ENCODE measurements around the gene KMT2C.
"Not testable (repeated sequence)": the region's sequence is repeated elsewhere in the genome, so short reads cannot be mapped to it uniquely, and the experiment has no call there.

The KMT2C gene

GRCh38 chr7:152402384-152403250 lies 33.2 kb downstream of the KMT2C start:
- DNase-seq (ENCODE audit: low spot score), result no peak

GRCh38 chr7:152399344-152399743 lies 36.5 kb downstream of the KMT2C start:
- DNase-seq (ENCODE audit: low spot score), result no peak

- no peak for DNase-seq (ENCODE audit: low spot score)
These were observed 40.7 kb downstream of the KMT2C start for GRCh38 chr7:152395112-152395511.

GRCh38 chr7:152394214-152394613 lies 41.6 kb downstream of the KMT2C start:
- DNase-seq (ENCODE audit: low spot score), result not testable (repeated sequence)

- no peak for DNase-seq (ENCODE audit: low spot score)
These were observed 43.5 kb downstream of the KMT2C start for GRCh38 chr7:152392254-152392653.

GRCh38 chr7:152386136-152386764 lies 49.6 kb downstream of the KMT2C start:
- not testable (repeated sequence) for DNase-seq (ENCODE audit: low spot score)

- not testable (repeated sequence) for DNase-seq (ENCODE audit: low spot score)
These were observed 51.3 kb downstream of the KMT2C start for GRCh38 chr7:152384235-152385200.

- DNase-seq (ENCODE audit: low spot score), result no peak
These were observed 52.2 kb downstream of the KMT2C start for GRCh38 chr7:152383341-152384234.

- no peak for DNase-seq (ENCODE audit: low spot score)
These were observed 53.6 kb downstream of the KMT2C start for GRCh38 chr7:152382244-152382643.

- DNase-seq (ENCODE audit: low spot score), result not testable (repeated sequence)
These were observed 54.7 kb downstream of the KMT2C start for GRCh38 chr7:152380931-152381578.

- DNase-seq (ENCODE audit: low spot score), result not testable (repeated sequence)
These were observed 57.3 kb downstream of the KMT2C start for GRCh38 chr7:152378497-152378896.

GRCh38 chr7:152376716-152377484 lies 58.9 kb downstream of the KMT2C start:
- DNase-seq (ENCODE audit: low spot score), result not testable (repeated sequence)

- DNase-seq (ENCODE audit: low spot score), result no peak
These were observed 65.5 kb downstream of the KMT2C start for GRCh38 chr7:152370297-152370696.

- DNase-seq (ENCODE audit: low spot score), result no peak
These were observed 66.3 kb downstream of the KMT2C start for GRCh38 chr7:152369518-152369917.

GRCh38 chr7:152367170-152367569 lies 68.6 kb downstream of the KMT2C start:
- DNase-seq (ENCODE audit: low spot score), result no peak

- DNase-seq (ENCODE audit: low spot score), result no peak
These were observed 69.1 kb downstream of the KMT2C start for GRCh38 chr7:152366662-152367061.

GRCh38 chr7:152365982-152366603 lies 69.7 kb downstream of the KMT2C start:
- no peak for DNase-seq (ENCODE audit: low spot score)

GRCh38 chr7:152363798-152364197 lies 72.0 kb downstream of the KMT2C start:
- DNase-seq (ENCODE audit: low spot score), result no peak

All from activated CD4-positive, alpha-beta T cell treated with anti-CD3 and anti-CD28 coated beads, Interleukin-2, Interleukin-4, amounts not matched to agents 100 ng/mL and 50 ng/mL, durations not matched to agents 16 hours and 8 hours (primary cell).